Dermis lymphatic vessel endothelial cell (primary cell): ENCODE measurements around the gene SLC16A2. TPM values are rescaled to one million over a fixed set of nuclear protein-coding genes. Genes with fewer than 3 reads are reported as not detected.

Experiments used
- total RNA-seq: library from RNA; depleted of rRNA; stranded (reverse); fragments of >200 nt; gene quantifications from 2 replicates; pipeline ENCODE4 v1.2.1, GENCODE V29; 2014

The SLC16A2 gene
- 0.43 and 1.1 TPM in 2 replicates for total RNA-seq

DNA sequence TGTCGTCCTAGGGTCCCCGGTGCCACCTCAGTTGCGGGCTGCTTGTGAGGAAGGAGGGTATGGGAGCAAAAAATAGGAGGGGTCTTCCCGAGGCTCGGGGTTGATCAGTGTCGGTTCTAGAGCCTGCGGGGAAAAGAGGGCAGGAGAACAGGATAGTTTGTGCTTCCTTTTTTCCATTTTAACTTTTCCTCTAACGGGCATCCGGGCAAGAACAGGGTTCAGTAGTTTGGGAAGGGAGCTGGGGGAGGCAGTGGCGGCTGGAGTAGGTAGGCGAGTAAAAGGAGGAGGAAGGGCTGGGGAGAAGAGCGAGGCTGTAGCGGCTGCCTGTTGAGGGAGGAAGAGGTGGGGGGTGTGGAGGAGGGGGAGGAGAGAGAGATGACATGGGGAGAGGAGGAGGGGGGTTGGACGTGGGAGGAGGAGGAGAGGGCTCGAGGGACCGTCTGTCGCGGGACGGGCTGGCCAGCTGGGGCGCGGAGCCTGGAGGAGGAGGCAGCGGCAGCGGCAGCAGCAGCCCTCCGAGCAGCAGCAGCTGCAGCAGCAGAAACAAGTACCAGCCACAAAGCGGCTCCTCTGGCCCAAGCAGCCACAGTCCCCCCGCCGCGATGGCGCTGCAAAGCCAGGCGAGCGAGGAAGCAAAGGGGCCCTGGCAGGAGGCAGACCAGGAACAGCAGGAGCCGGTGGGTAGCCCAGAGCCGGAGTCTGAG lies at the start of gene SLC16A2:
TSS of gene SLC16A2 (plus strand) at position 458 of the 704 bp plus-strand sequence. CDS start at position 603, 145 bp downstream.

Other genes starting within 250 kb of the SLC16A2 start
- gene ZCCHC13, start 117.3 kb upstream of the SLC16A2 start, total RNA-seq: not detected in 2 replicates
- gene RLIM, start 193.1 kb downstream of the SLC16A2 start, total RNA-seq: 42.6 and 52.1 TPM in 2 replicates